Panc1 (cell line): Measurements from ENCODE around the gene ADCY1. TPM values are rescaled to one million over a fixed set of nuclear protein-coding genes. Genes with fewer than 3 reads are reported as not detected.

ENCODE experiments used
- ATAC-seq: fragments of 200-7000 bp; cut with Tn5 transposase; 2 replicates; pipeline ENCODE4 v1.9.1; 2020; ENCODE audit warnings: mild to moderate bottlenecking, moderate library complexity
- BruUV-seq: library from RNA; stranded (reverse); fragments of 400-500 nt; replicated peaks from 2 replicates; lab custom pipeline; 2021; lab: Mats Ljungman, UMichigan
- CTCF ChIA-PET: fragments of 300-600 bp; sonication (Branson Sonifier 250); formaldehyde crosslinking; loops from one replicate; lab custom pipeline; 2022; ENCODE audit warnings: antibody characterized with exemption; lab: Charles Lee
- POLR2A ChIA-PET: fragments of 300-600 bp; sonication (Branson Sonifier 250); formaldehyde crosslinking; loops from one replicate; lab custom pipeline; 2022; ENCODE audit warnings: antibody characterized with exemption; lab: Charles Lee
- DNase-seq: peaks from one replicate; pipeline ENCODE4 v3.0.0-alpha.2; 2010; ENCODE audit warnings: low read depth, low spot score
- H3K27ac ChIP-seq: 2 replicates; pipeline ENCODE4 v1.5.1; 2011; ENCODE audit warnings: mild to moderate bottlenecking, low read length, inconsistent platforms
- H3K27me3 ChIP-seq: fragments of 200-500 bp; sonication (Bioruptor generic); 2 replicates; pipeline ENCODE4 v1.6.0; 2014; ENCODE audit warnings: low read length, inconsistent platforms; ENCODE audit not compliant: control insufficient read depth, insufficient read depth
- H3K36me3 ChIP-seq: fragments of 200-500 bp; sonication (Bioruptor generic); 2 replicates; pipeline ENCODE4 v1.5.1; 2014; ENCODE audit warnings: inconsistent platforms, mild to moderate bottlenecking, low read length, moderate library complexity; ENCODE audit not compliant: control insufficient read depth, insufficient read depth
- H3K4me1 ChIP-seq: 2 replicates; pipeline ENCODE4 v1.5.1; 2011; ENCODE audit warnings: inconsistent platforms, mild to moderate bottlenecking, low read length, moderate library complexity; ENCODE audit not compliant: control insufficient read depth, insufficient read depth
- H3K4me3 ChIP-seq, 2 experiments: 2 replicates each; pipeline ENCODE4 v1.5.1; 2011 to 2012; ENCODE audit warnings: low read depth in 2 of 2, low read length in 2 of 2, mild to moderate bottlenecking in 2 of 2, inconsistent platforms in 1 of 2, moderate library complexity in 1 of 2
- H3K9me3 ChIP-seq: fragments of 200-500 bp; sonication (Bioruptor generic); 2 replicates; pipeline ENCODE4 v1.5.1; 2014; ENCODE audit warnings: low read depth, mild to moderate bottlenecking, inconsistent platforms, low read length, moderate library complexity; ENCODE audit not compliant: control insufficient read depth, insufficient read depth
- CTCF ChIP-seq: fragments of 450-650 bp; IDR thresholded peaks from 2 replicates; pipeline ENCODE4 v1.5.1; 2017; ENCODE audit warnings: mild to moderate bottlenecking
- POLR2AphosphoS5 ChIP-seq: IDR thresholded peaks from 2 replicates; pipeline ENCODE4 v1.6.1; 2012; ENCODE audit warnings: mild to moderate bottlenecking, low read depth, low read length, moderate library complexity
- REST ChIP-seq, 2 experiments: IDR thresholded peaks; 2 replicates each; pipeline ENCODE4 v1.6.1; 2011 to 2012; ENCODE audit warnings: low read depth in 2 of 2, control low read depth in 1 of 2, low read length in 1 of 2, mild to moderate bottlenecking in 1 of 2, moderate library complexity in 1 of 2; ENCODE audit not compliant: insufficient read depth in 1 of 2
- SIN3A ChIP-seq: IDR thresholded peaks from 2 replicates; pipeline ENCODE4 v1.6.1; 2012; ENCODE audit warnings: low read depth, mild to moderate bottlenecking, low read length, moderate library complexity, borderline replicate concordance; ENCODE audit not compliant: insufficient read depth
- TCF7L2 ChIP-seq: IDR thresholded peaks from 2 replicates; pipeline ENCODE4 v1.6.1; 2011; ENCODE audit warnings: mild to moderate bottlenecking, low read depth, low read length, inconsistent platforms
- in situ Hi-C: cut with HindIII; loops from 2 replicates; pipeline ENCODE4 v1.10.0; 2016; ENCODE audit warnings: low sequenced_read_pairs, low pct_unique_long_range_greater_than_20kb
- intact Hi-C: fragments of 100-400 bp; cut with micrococcal nuclease; formaldehyde crosslinking; loops from one replicate; pipeline ENCODE4 v1.10.0; 2022; ENCODE audit not compliant: unreplicated experiment
- total RNA-seq: library from RNA; stranded (reverse); gene quantifications from one replicate; pipeline ENCODE4 v1.2.1, GENCODE V29; 2021; ENCODE audit not compliant: unreplicated experiment

The ADCY1 gene
- total RNA-seq, 1 experiment from 2014 or later = 2.1 TPM

GRCh38 chr7:45569290-45569685 lies 4.9 kb upstream of the ADCY1 start:
- Histone ChIP-seq H3K36me3 (no peaks in the 10 kb centered on the region), H3K27ac (no peak overlapping the region), H3K27me3 (peaks cover 40% of the 10 kb centered on the region), H3K9me3 (no peaks in the 10 kb centered on the region), H3K4me1 (no peaks in the 10 kb centered on the region), H3K4me3 (no peak overlapping the region)
- no peak for ATAC-seq
- in situ Hi-C loops (no loop called here), intact Hi-C loops (no loop called here)
- DNase-seq = no peak
- TF ChIP-seq TCF7L2 (no peak), CTCF (no peak), REST (IDR thresholded peaks at IDR 0.05; ENCODE audit: insufficient read depth in 1 of 2, low read depth in 2 of 2, low read length in 1 of 2) (no peak), SIN3A (no peak), POLR2AphosphoS5 (no peak)
- ChIA-PET CTCF (no interaction called here), POLR2A (no interaction called here)
- no TSS peak for BruUV-seq

- intact Hi-C loops = loop anchor here (10.0 kb wide), 1 partner anchor 416 kb away; the partner anchor contains the start of gene RAMP3
- no peaks in the 10 kb centered on the region for H3K36me3 ChIP-seq
- in situ Hi-C loops = no loop called here
- H3K4me1 ChIP-seq = peaks cover 4% of the 10 kb centered on the region
- H3K27me3 ChIP-seq = peaks cover 45% of the 10 kb centered on the region
- no peak for DNase-seq
- no peak for TF ChIP-seq REST (IDR thresholded peaks at IDR 0.05; ENCODE audit: insufficient read depth in 1 of 2, low read depth in 2 of 2, low read length in 1 of 2)
- no peak for TF ChIP-seq SIN3A
- TF ChIP-seq CTCF = no peak
- no peak for TF ChIP-seq TCF7L2
- no peak for TF ChIP-seq POLR2AphosphoS5
- ChIA-PET CTCF (no interaction called here), POLR2A (no interaction called here)
- H3K27ac ChIP-seq = no peak overlapping the region
- H3K4me3 ChIP-seq = no peak overlapping the region
- no TSS peak for BruUV-seq
- ATAC-seq = no peak
- no peaks in the 10 kb centered on the region for H3K9me3 ChIP-seq
These were observed 3.4 kb upstream of the ADCY1 start for GRCh38 chr7:45570797-45571196.
